Measurements from ENCODE around the gene PRKAR1B.

The PRKAR1B gene

DNA sequence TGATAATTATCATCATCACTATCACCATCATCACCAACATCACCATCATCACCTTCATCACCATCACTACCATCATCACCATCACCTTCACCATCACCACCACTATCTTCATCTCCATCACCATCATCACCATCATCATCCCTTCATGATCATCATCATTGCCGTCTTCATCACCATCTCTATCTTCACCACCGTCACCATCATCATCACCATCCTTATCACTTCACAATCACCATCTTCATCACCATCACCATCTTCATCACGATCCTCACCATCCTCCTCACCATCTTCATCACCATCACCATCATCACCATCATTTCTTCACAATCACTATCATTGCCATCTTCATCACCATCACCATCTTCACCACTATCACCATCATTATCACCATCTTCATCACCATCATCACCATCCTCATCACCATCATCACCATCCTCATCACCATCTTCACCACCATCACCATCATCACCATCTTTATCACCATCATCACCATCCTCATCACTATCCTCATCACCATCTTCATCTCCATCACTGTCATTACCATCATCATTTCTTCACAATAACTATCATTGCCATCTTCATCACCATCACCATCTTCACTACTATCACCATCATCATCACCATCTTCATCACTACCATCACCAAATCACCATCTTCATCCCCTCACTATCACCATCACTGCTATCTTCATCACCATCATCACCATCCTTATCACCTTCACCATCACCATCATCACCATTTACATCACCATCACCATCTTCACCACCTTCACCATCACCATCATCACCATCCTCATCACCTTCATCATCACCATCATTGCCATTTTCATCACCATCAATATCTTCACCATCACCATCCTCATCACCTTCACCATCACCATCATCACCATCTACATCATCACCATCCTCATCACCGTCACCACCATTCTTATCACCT, 73.0 kb downstream of the PRKAR1B start (continued):
- TF ChIP-seq ZNF132 (tag by site-specific recombination; IDR thresholded peaks at IDR 0.05; ENCODE audit: borderline replicate concordance), result no peak
- no peak for TF ChIP-seq ZNF223 (tag by site-specific recombination; IDR thresholded peaks at IDR 0.05)
- no peak for TF ChIP-seq ZNF175 (tag by site-specific recombination; IDR thresholded peaks at IDR 0.05)
- TF ChIP-seq ZNF670 (tag by site-specific recombination; IDR thresholded peaks at IDR 0.05; ENCODE audit: low read depth), result 0 out of 2 replicates have a peak, but pooled peaks have one; percentile 14
- no peak for TF ChIP-seq ZBTB17 (tag by site-specific recombination; IDR thresholded peaks at IDR 0.05)
- TF ChIP-seq, protein P1, sequence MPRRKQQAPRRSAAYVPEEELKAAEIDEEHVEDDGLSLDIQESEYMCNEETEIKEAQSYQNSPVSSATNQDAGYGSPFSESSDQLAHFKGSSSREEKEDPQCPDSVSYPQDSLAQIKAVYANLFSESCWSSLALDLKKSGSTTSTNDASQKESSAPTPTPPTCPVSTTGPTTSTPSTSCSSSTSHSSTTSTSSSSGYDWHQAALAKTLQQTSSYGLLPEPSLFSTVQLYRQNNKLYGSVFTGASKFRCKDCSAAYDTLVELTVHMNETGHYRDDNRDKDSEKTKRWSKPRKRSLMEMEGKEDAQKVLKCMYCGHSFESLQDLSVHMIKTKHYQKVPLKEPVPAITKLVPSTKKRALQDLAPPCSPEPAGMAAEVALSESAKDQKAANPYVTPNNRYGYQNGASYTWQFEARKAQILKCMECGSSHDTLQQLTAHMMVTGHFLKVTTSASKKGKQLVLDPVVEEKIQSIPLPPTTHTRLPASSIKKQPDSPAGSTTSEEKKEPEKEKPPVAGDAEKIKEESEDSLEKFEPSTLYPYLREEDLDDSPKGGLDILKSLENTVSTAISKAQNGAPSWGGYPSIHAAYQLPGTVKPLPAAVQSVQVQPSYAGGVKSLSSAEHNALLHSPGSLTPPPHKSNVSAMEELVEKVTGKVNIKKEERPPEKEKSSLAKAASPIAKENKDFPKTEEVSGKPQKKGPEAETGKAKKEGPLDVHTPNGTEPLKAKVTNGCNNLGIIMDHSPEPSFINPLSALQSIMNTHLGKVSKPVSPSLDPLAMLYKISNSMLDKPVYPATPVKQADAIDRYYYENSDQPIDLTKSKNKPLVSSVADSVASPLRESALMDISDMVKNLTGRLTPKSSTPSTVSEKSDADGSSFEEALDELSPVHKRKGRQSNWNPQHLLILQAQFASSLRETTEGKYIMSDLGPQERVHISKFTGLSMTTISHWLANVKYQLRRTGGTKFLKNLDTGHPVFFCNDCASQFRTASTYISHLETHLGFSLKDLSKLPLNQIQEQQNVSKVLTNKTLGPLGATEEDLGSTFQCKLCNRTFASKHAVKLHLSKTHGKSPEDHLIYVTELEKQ (tag by site-specific recombination; IDR thresholded peaks at IDR 0.05; ENCODE audit: borderline replicate concordance), result no peak
- no peak for TF ChIP-seq ZNF768 (tag by site-specific recombination; IDR thresholded peaks at IDR 0.05)
- TF ChIP-seq ZNF48 (tag by site-specific recombination; IDR thresholded peaks at IDR 0.05), result 0 out of 2 replicates have a peak, but pooled peaks have one; percentile 49
- TF ChIP-seq, protein P2, sequence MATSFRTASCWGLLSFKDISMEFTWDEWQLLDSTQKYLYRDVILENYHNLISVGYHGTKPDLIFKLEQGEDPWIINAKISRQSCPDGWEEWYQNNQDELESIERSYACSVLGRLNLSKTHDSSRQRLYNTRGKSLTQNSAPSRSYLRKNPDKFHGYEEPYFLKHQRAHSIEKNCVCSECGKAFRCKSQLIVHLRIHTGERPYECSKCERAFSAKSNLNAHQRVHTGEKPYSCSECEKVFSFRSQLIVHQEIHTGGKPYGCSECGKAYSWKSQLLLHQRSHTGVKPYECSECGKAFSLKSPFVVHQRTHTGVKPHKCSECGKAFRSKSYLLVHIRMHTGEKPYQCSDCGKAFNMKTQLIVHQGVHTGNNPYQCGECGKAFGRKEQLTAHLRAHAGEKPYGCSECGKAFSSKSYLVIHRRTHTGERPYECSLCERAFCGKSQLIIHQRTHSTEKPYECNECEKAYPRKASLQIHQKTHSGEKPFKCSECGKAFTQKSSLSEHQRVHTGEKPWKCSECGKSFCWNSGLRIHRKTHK (tag by site-specific recombination; IDR thresholded peaks at IDR 0.05), result no peak; the same call in none of the 2 replicates
- TF ChIP-seq ZNF23 (tag by site-specific recombination; IDR thresholded peaks at IDR 0.05; ENCODE audit: borderline replicate concordance), result no peak
- no peak for TF ChIP-seq ZNF600 (tag by site-specific recombination; IDR thresholded peaks at IDR 0.05)
- 0 out of 2 replicates have a peak, but pooled peaks have one; percentile 7 for TF ChIP-seq ZNF16 (tag by site-specific recombination; IDR thresholded peaks at IDR 0.05; ENCODE audit: low read depth)
- peak; percentile 8; the same call in 1 of the 2 replicates for TF ChIP-seq ZNF133 (tag by site-specific recombination; IDR thresholded peaks at IDR 0.05)
- TF ChIP-seq ZNF791 (tag by site-specific recombination; IDR thresholded peaks at IDR 0.05), result no peak
- TF ChIP-seq MEIS1 (CRISPR knock-in tag; IDR thresholded peaks at IDR 0.05; ENCODE audit: borderline replicate concordance), result no peak
- 0 out of 2 replicates have a peak, but pooled peaks have one; percentile 22 for TF ChIP-seq ZNF571 (tag by site-specific recombination; IDR thresholded peaks at IDR 0.05)
- TF ChIP-seq OVOL3 (tag by site-specific recombination; IDR thresholded peaks at IDR 0.05), result no peak
- TF ChIP-seq ZNF350 (tag by site-specific recombination; IDR thresholded peaks at IDR 0.05), result no peak
- TF ChIP-seq ZNF311 (tag by site-specific recombination; IDR thresholded peaks at IDR 0.05; ENCODE audit: borderline replicate concordance), result peak; percentile 61; the same call in 1 of the 2 replicates
- no peak for TF ChIP-seq SP7 (tag by site-specific recombination; IDR thresholded peaks at IDR 0.05)
- no peak for TF ChIP-seq KLF7 (tag by site-specific recombination; IDR thresholded peaks at IDR 0.05; ENCODE audit: borderline replicate concordance)
- no peak for TF ChIP-seq ZSCAN16 (tag by site-specific recombination; IDR thresholded peaks at IDR 0.05)
- TF ChIP-seq ZNF660 (tag by site-specific recombination; IDR thresholded peaks at IDR 0.05), result no peak
- no peak; the same call in 1 of the 2 replicates for TF ChIP-seq ZNF114 (tag by site-specific recombination; IDR thresholded peaks at IDR 0.05)
- 0 out of 2 replicates have a peak, but pooled peaks have one; percentile 12 for TF ChIP-seq ZNF302 (tag by site-specific recombination; IDR thresholded peaks at IDR 0.05; ENCODE audit: low read depth)
- TF ChIP-seq ZBTB7A (tag by site-specific recombination; IDR thresholded peaks at IDR 0.05; ENCODE audit: low read depth), result no peak
- TF ChIP-seq ZNF324 (tag by site-specific recombination; IDR thresholded peaks at IDR 0.05), result no peak
- no peak for TF ChIP-seq ZNF596 (tag by site-specific recombination; IDR thresholded peaks at IDR 0.05)
- TF ChIP-seq KLF9 (tag by site-specific recombination; IDR thresholded peaks at IDR 0.05; ENCODE audit: low read depth), result no peak
- TF ChIP-seq ZNF521 (tag by site-specific recombination; IDR thresholded peaks at IDR 0.05), result no peak; the same call in none of the 2 replicates
- TF ChIP-seq OSR2 (tag by site-specific recombination; IDR thresholded peaks at IDR 0.05), result no peak
- no peak for TF ChIP-seq ZNF558 (tag by site-specific recombination; IDR thresholded peaks at IDR 0.05)
- 0 out of 2 replicates have a peak, but pooled peaks have one; percentile 44 for TF ChIP-seq ZNF248 (tag by site-specific recombination; IDR thresholded peaks at IDR 0.05)
- TF ChIP-seq ZNF211 (tag by site-specific recombination; IDR thresholded peaks at IDR 0.05; ENCODE audit: low read depth), result no peak
